ENCODE results near the gene TOM1L2.
A peak's percentile ranks its signal among the peaks of the same experiment; 100 is the strongest.

The TOM1L2 gene

GRCh38 chr17:17841601-17842025 is 130.6 kb downstream of the TOM1L2 start:
- H3K27ac ChIP-seq, result peak overlapping the region; percentile 100
- POLR2A ChIA-PET (ENCODE audit: low non-redundant PET), result interaction anchor here (1.7 kb wide), 1 partner anchor 21 kb away, joined by 4 read pairs; no protein-coding TSS in a partner anchor

GRCh38 chr17:17840751-17841591 is 131.2 kb downstream of the TOM1L2 start:
- DNase-seq (ENCODE audit: low spot score), result peak; percentile 54
- ChIA-PET CTCF (interaction anchor here (0.6 to 0.7 kb wide), 2 partner anchors 13 to 19 kb away, joined by 3 to 8 read pairs; no protein-coding TSS in a partner anchor), POLR2A (ENCODE audit: low non-redundant PET) (interaction anchor here (1.0 to 1.7 kb wide), 3 partner anchors 21 to 159 kb away, joined by 3 to 5 read pairs (median 4); no protein-coding TSS in a partner anchor)
- H3K27ac ChIP-seq, result peak overlapping the region; percentile 100
- TF ChIP-seq CTCF (conservative IDR thresholded peaks at IDR 0.05; ENCODE audit: low read depth), result no peak

More at GRCh38 chr17:17841601-17842025, 130.6 kb downstream of the TOM1L2 start:
- DNase-seq (ENCODE audit: low spot score), result no peak
- no peak for TF ChIP-seq CTCF (conservative IDR thresholded peaks at IDR 0.05; ENCODE audit: low read depth)
- CTCF ChIA-PET, result interaction anchor here (0.6 to 0.7 kb wide), 2 partner anchors 18 to 112 kb away, joined by 3 read pairs; no protein-coding TSS in a partner anchor

GRCh38 chr17:17839791-17840707 is 132.2 kb downstream of the TOM1L2 start:
- POLR2A ChIA-PET (ENCODE audit: low non-redundant PET), result interaction anchor here (1.0 to 1.7 kb wide), 3 partner anchors 20 to 158 kb away, joined by 3 to 5 read pairs (median 4); no protein-coding TSS in a partner anchor
- no peak for TF ChIP-seq CTCF (conservative IDR thresholded peaks at IDR 0.05; ENCODE audit: low read depth)

GRCh38 chr17:17837966-17838962 is 133.9 kb downstream of the TOM1L2 start:
- TF ChIP-seq CTCF (conservative IDR thresholded peaks at IDR 0.05; ENCODE audit: low read depth), result no peak
- H3K27ac ChIP-seq, result peak overlapping the region; percentile 100
- CTCF ChIA-PET, result interaction anchor here (3.5 kb wide), 1 partner anchor 22 kb away, joined by 14 read pairs; no protein-coding TSS in a partner anchor
- POLR2A ChIA-PET (ENCODE audit: low non-redundant PET), result interaction anchor here (0.5 to 3.0 kb wide), 8 partner anchors 10 to 87 kb away, joined by 3 to 13 read pairs (median 3); no protein-coding TSS in a partner anchor
- no peak for DNase-seq (ENCODE audit: low spot score)

More at GRCh38 chr17:17839791-17840707, 132.2 kb downstream of the TOM1L2 start:
- CTCF ChIA-PET, result interaction anchor here (0.6 kb wide), 1 partner anchor 14 kb away, joined by 8 read pairs; no protein-coding TSS in a partner anchor
- peak overlapping the region; percentile 100 for H3K27ac ChIP-seq
- peak; percentile 94 for DNase-seq (ENCODE audit: low spot score)

- DNase-seq (ENCODE audit: low spot score), result no peak
- CTCF ChIA-PET, result interaction anchor here (3.5 kb wide), 1 partner anchor 23 kb away, joined by 14 read pairs; no protein-coding TSS in a partner anchor
- TF ChIP-seq CTCF (conservative IDR thresholded peaks at IDR 0.05; ENCODE audit: low read depth), result no peak
Observed at GRCh38 chr17:17837380-17837821, 134.8 kb downstream of the TOM1L2 start.

More at GRCh38 chr17:17837380-17837821, 134.8 kb downstream of the TOM1L2 start:
- H3K27ac ChIP-seq, result peak overlapping the region; percentile 100
- POLR2A ChIA-PET (ENCODE audit: low non-redundant PET), result interaction anchor here (0.5 to 3.0 kb wide), 8 partner anchors 10 to 135 kb away, joined by 3 to 13 read pairs (median 3); partner anchors contain the start of genes DRC3 and TOM1L2
